Measurements from ENCODE around the gene SUMO2. TPM values are rescaled to one million over a fixed set of nuclear protein-coding genes. Genes with fewer than 3 reads are reported as not detected.
"Not testable (repeated sequence)": the region's sequence is repeated elsewhere in the genome, so short reads cannot be mapped to it uniquely, and the experiment has no call there.

The SUMO2 gene
- total RNA-seq, 1 donor from 2014 or later = 365 TPM

GRCh38 chr17:75130632-75131277, 52.0 kb downstream of the SUMO2 start:
- peak; percentile 36 for ATAC-seq (ENCODE audit: low read depth)
- CTCF ChIA-PET = interaction anchor here (1.0 to 5.0 kb wide), 15 partner anchors 9 to 326 kb away, joined by 3 to 116 read pairs (median 6); partner anchors contain the start of genes ARMC7, ATP5PD, KCTD2 and NUP85
- Mint-ChIP-seq H3K27me3 (no peaks in the 10 kb centered on the region), H3K9me3 (no peaks in the 10 kb centered on the region), H3K4me1 (peaks cover 35% of the 10 kb centered on the region), H3K36me3 (ENCODE audit: low read depth) (peaks cover 28% of the 10 kb centered on the region), H3K27ac (peak overlapping the region; percentile 87), H3K4me3 (peak overlapping the region; percentile 88)
- no peak for TF ChIP-seq CTCF (IDR thresholded peaks at IDR 0.05)
- POLR2A ChIA-PET = interaction anchor here (0.6 to 13.0 kb wide), 23 partner anchors 8 to 552 kb away, joined by 3 to 292 read pairs (median 7); partner anchors contain the start of genes ARMC7, FDXR, GGA3 and JPT1
- no peak for DNase-seq
- intact Hi-C loops (cut with micrococcal nuclease) = loop anchor here (1.0 to 5.0 kb wide), 7 partner anchors 16 to 169 kb away; partner anchors contain the start of genes JPT1, KCTD2, MRPL58 and NUP85

DNA sequence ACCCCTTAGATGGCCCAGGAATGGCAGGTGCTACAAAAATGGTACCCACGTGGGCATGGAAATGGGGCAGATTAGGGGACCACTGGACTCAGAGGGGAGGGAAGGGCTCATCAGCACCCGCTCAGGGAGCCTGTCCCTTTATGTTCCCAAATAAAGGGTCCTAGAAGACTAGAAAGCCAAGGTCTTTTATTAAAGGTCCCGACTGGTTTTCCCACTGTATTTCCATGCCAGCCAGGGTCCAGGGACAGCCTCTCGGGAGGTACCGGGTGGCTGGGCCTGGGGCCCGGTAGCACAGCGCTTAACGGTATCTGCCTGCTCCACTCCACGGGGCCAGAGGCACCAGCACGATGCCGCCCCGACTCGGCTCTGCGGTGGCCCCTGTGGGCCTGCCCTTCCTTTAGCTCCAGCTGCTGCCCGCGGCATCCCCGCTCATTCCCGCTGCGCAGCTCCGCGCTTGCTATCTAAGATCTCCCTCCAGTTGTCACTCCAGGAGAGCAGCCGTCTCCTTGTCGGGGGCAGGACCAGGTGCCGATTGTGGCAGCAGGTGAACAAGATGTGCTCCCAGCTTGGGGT, 52.6 kb downstream of the SUMO2 start:
- POLR2A ChIA-PET = interaction anchor here (0.5 to 13.0 kb wide), 9 partner anchors 10 to 552 kb away, joined by 3 to 292 read pairs (median 12); partner anchors contain the start of genes ARMC7, FDXR, JPT1 and MRPL58

DNA sequence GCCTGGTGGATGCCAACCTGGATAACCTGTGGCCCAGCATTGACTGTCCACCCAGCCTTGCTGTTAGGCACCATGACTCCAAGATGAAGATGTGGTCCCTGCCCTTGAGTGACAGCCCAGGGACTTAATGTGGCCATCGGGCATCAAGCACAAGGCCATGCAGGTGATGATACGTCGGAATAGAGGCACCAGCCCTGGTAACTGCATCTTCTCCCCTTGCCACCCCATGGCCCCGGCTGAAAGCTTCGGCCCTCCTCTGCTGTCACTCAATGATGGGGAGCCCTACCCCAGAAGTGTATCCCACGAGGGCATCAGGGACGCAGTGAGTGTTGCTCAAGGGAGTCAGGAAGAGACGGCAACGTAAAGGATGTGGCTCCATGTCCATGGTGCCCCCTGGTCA, 53.2 kb downstream of the SUMO2 start:
- CTCF ChIA-PET = interaction anchor here (1.6 to 5.0 kb wide), 5 partner anchors 11 to 72 kb away, joined by 7 to 116 read pairs (median 16); no protein-coding TSS in a partner anchor
- peaks cover 46% of the 10 kb centered on the region for H3K4me1 Mint-ChIP-seq
- peaks cover 23% of the 10 kb centered on the region for H3K36me3 Mint-ChIP-seq (ENCODE audit: low read depth)
- no peak for ATAC-seq (ENCODE audit: low read depth)
- no peaks in the 10 kb centered on the region for H3K9me3 Mint-ChIP-seq
- intact Hi-C loops (cut with micrococcal nuclease) = no loop called here
- POLR2A ChIA-PET = interaction anchor here (0.5 to 13.0 kb wide), 4 partner anchors 12 to 464 kb away, joined by 3 to 292 read pairs (median 39); partner anchors contain the start of genes ARMC7 and JPT1
- H3K4me3 Mint-ChIP-seq = peak overlapping the region; percentile 59
- no peak for DNase-seq
- no peak for TF ChIP-seq CTCF (IDR thresholded peaks at IDR 0.05)
- H3K27me3 Mint-ChIP-seq = no peaks in the 10 kb centered on the region
- no peak overlapping the region for H3K27ac Mint-ChIP-seq

More for the DNA sequence above, 52.6 kb downstream of the SUMO2 start:
- CTCF ChIA-PET = interaction anchor here (1.5 to 5.0 kb wide), 9 partner anchors 9 to 168 kb away, joined by 3 to 116 read pairs (median 9); partner anchors contain the start of gene NUP85
- intact Hi-C loops (cut with micrococcal nuclease) = loop anchor here (1.0 to 5.0 kb wide), 3 partner anchors 52 to 169 kb away; partner anchors contain the start of genes NUP85 and SUMO2
- Mint-ChIP-seq H3K36me3 (ENCODE audit: low read depth) (peaks cover 27% of the 10 kb centered on the region), H3K4me3 (peak overlapping the region; percentile 88), H3K27ac (peak overlapping the region; percentile 87), H3K27me3 (no peaks in the 10 kb centered on the region), H3K4me1 (peaks cover 41% of the 10 kb centered on the region), H3K9me3 (no peaks in the 10 kb centered on the region)
- ATAC-seq (ENCODE audit: low read depth) (no peak), DNase-seq (no peak)
- no peak for TF ChIP-seq CTCF (IDR thresholded peaks at IDR 0.05)

GRCh38 chr17:75128694-75129505, 53.9 kb downstream of the SUMO2 start:
- intact Hi-C loops (cut with micrococcal nuclease) = no loop called here
- H3K4me1 Mint-ChIP-seq = peaks cover 53% of the 10 kb centered on the region
- ChIA-PET CTCF (interaction anchor here (2.2 to 5.0 kb wide), 3 partner anchors 16 to 73 kb away, joined by 7 to 116 read pairs (median 16); no protein-coding TSS in a partner anchor), POLR2A (interaction anchor here (0.7 to 13.0 kb wide), 3 partner anchors 12 to 541 kb away, joined by 3 to 292 read pairs (median 6); partner anchors contain the start of gene ARMC7)
- no peaks in the 10 kb centered on the region for H3K9me3 Mint-ChIP-seq
- DNase-seq (no peak), ATAC-seq (ENCODE audit: low read depth) (no peak)
- no peak for TF ChIP-seq CTCF (IDR thresholded peaks at IDR 0.05)
- H3K27ac Mint-ChIP-seq = no peak overlapping the region
- no peaks in the 10 kb centered on the region for H3K27me3 Mint-ChIP-seq
- H3K4me3 Mint-ChIP-seq = no peak overlapping the region
- H3K36me3 Mint-ChIP-seq (ENCODE audit: low read depth) = peaks cover 22% of the 10 kb centered on the region

DNA sequence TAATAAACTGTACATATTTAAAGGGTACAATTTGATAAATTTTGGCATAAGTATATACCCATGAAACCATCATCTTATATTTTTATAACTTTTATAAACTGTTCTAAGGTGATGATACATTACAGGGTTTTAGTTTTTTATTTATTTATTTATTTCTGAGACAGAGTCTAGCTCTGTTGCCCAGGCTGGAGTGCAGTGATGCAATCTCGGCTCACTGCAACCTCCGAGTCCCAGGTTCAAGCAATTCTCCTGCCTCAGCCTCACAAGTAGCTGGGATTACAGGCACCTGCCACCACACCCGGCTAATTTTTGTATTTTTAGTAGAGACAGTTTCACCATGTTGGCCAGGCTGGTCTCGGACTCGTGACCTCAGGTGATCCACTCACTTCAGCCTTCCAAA, 54.8 kb downstream of the SUMO2 start:
- H3K4me1 Mint-ChIP-seq = peaks cover 55% of the 10 kb centered on the region
- ChIA-PET POLR2A (interaction anchor here (2.5 to 13.0 kb wide), 2 partner anchors 11 to 18 kb away, joined by 6 to 292 read pairs; partner anchors contain the start of gene ARMC7), CTCF (interaction anchor here (5.7 kb wide), 1 partner anchor 14 kb away, joined by 35 read pairs; no protein-coding TSS in a partner anchor)
- intact Hi-C loops (cut with micrococcal nuclease); H3K4me3 Mint-ChIP-seq; H3K27me3 Mint-ChIP-seq; H3K27ac Mint-ChIP-seq; ATAC-seq (ENCODE audit: low read depth); H3K9me3 Mint-ChIP-seq; DNase-seq: not testable (repeated sequence)
- H3K36me3 Mint-ChIP-seq (ENCODE audit: low read depth) = peaks cover 22% of the 10 kb centered on the region

Measured in activated B cell treated with CpG ODN at 0.5 μM for 24 hours (primary cell).